SK-N-SH (cell line): ENCODE measurements around the gene DEFB108B.
"Not testable (repeated sequence)": the region's sequence is repeated elsewhere in the genome, so short reads cannot be mapped to it uniquely, and the experiment has no call there.

Source experiments
- EP300 ChIP-seq, 2 experiments: IDR thresholded peaks; 2 replicates each; pipeline versions ENCODE4 v1.4.0 to v1.6.1; 2012; ENCODE audit warnings: borderline replicate concordance in 1 of 2, low read depth in 1 of 2, low read length in 1 of 2
- FOXJ3 ChIP-seq: sonication (generic); formaldehyde crosslinking; IDR thresholded peaks from 2 replicates; pipeline ENCODE4 v1.5.1; 2020; ENCODE audit warnings: mild to moderate bottlenecking, missing genetic modification reagents
- TEAD4 ChIP-seq: IDR thresholded peaks from 2 replicates; pipeline ENCODE4 v1.4.0; 2012; ENCODE audit warnings: mild to moderate bottlenecking, borderline replicate concordance; ENCODE audit not compliant: insufficient read depth
- TF ChIP-seq, protein P1 (sequence below): IDR thresholded peaks from 2 replicates; pipeline ENCODE4 v1.4.0; 2012; ENCODE audit warnings: low read depth
- TF ChIP-seq, protein P2 (sequence below): fragments of 200-600 bp; sonication (generic); IDR thresholded peaks from 2 replicates; pipeline ENCODE4 v1.6.1; 2017; ENCODE audit warnings: antibody characterized with exemption, mild to moderate bottlenecking, moderate library complexity

DNA sequence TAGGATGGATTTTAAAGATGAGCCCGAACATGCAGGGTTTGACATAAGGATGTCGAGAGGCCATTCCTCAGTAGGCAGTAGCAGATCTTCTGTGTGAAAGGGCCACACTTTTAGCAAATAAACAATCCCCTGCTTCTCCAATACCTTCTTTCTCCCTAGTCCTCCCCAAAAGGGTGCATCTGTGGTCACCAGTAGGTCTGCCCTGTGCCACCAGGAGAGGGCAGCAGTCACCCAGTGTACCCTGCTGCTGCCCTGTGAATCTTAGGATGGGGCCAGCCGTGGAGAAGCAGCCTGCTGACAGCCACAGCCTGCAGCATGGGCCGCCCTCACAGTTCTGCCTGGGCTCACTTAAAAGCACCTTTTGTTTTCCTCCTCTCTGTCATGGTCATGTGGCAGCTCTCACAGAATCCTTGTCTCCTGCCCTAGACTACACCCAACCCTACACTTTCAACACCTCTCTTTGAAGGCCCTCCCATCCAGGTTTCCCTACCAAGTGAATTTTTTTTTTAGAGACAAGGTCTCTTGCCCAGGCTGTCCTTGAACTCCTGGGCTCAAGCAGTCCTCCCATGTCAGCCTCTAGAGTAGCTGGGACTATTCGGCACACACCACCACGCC is 40.3 kb upstream of the DEFB108B start:
- not testable (repeated sequence) for TF ChIP-seq EP300 (IDR thresholded peaks at IDR 0.05; ENCODE audit: borderline replicate concordance in 1 of 2, low read depth in 1 of 2, low read length in 1 of 2); TEAD4; FOXJ3
- TF ChIP-seq, protein P1, sequence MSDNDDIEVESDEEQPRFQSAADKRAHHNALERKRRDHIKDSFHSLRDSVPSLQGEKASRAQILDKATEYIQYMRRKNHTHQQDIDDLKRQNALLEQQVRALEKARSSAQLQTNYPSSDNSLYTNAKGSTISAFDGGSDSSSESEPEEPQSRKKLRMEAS = not testable (repeated sequence)
- TF ChIP-seq, protein P2, sequence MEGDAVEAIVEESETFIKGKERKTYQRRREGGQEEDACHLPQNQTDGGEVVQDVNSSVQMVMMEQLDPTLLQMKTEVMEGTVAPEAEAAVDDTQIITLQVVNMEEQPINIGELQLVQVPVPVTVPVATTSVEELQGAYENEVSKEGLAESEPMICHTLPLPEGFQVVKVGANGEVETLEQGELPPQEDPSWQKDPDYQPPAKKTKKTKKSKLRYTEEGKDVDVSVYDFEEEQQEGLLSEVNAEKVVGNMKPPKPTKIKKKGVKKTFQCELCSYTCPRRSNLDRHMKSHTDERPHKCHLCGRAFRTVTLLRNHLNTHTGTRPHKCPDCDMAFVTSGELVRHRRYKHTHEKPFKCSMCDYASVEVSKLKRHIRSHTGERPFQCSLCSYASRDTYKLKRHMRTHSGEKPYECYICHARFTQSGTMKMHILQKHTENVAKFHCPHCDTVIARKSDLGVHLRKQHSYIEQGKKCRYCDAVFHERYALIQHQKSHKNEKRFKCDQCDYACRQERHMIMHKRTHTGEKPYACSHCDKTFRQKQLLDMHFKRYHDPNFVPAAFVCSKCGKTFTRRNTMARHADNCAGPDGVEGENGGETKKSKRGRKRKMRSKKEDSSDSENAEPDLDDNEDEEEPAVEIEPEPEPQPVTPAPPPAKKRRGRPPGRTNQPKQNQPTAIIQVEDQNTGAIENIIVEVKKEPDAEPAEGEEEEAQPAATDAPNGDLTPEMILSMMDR = peak; percentile 63
